ENCODE results near the gene PIP4K2B. TPM values are rescaled to one million over a fixed set of nuclear protein-coding genes. Genes with fewer than 3 reads are reported as not detected.

PIP4K2B gene
- total RNA-seq, 2 donors from 2014 or later = 20.2 to 30.3 TPM

GRCh38 chr17:38743556-38744171 lies 55.7 kb downstream of the PIP4K2B start:
- no peak for TF ChIP-seq POLR2A (IDR thresholded peaks at IDR 0.05)
- no peak for TF ChIP-seq CTCF (IDR thresholded peaks at IDR 0.05)
- Histone ChIP-seq H3K36me3 (replicated peaks in 1 of 2; ENCODE audit: insufficient read depth in 1 of 2, low read depth in 2 of 2) (peaks cover 0 to 7% of the 10 kb centered on the region in 2 donors), H3K9me3 (no peaks in the 10 kb centered on the region), H3K27me3 (no peaks in the 10 kb centered on the region), H3K4me3 (no peak overlapping the region), H3K4me1 (peaks cover 59% of the 10 kb centered on the region), H3K27ac (peak overlapping the region in 3 of 4 donors; percentile 78 to 95 (median 89))
- WGBS, 2 donors = 35 to 49% methylated on average over 3 to 4 of the region's 4 CpGs
- peak in 3 of 4 donors; percentile 62 to 71 (median 69) for DNase-seq
- intact Hi-C loops (cut with DNase I) = no loop called here
- no peak for ATAC-seq

GRCh38 chr17:38742411-38743308 lies 56.7 kb downstream of the PIP4K2B start:
- ATAC-seq (peak; percentile 67), DNase-seq (peak; percentile 71 to 89 (median 79))
- Histone ChIP-seq H3K36me3 (replicated peaks in 1 of 2; ENCODE audit: insufficient read depth in 1 of 2, low read depth in 2 of 2) (peaks cover 0 to 13% of the 10 kb centered on the region in 2 donors), H3K4me3 (no peak overlapping the region), H3K4me1 (peaks cover 55% of the 10 kb centered on the region), H3K27ac (peak overlapping the region; percentile 78 to 95 (median 84)), H3K9me3 (no peaks in the 10 kb centered on the region), H3K27me3 (no peaks in the 10 kb centered on the region)
- WGBS, 2 donors = 41 to 50% methylated on average over 15 to 21 of the region's 22 CpGs
- no peak for TF ChIP-seq CTCF (IDR thresholded peaks at IDR 0.05)
- no peak for TF ChIP-seq POLR2A (IDR thresholded peaks at IDR 0.05)
- intact Hi-C loops (cut with DNase I) = no loop called here

GRCh38 chr17:38741921-38742410 lies 57.4 kb downstream of the PIP4K2B start:
- intact Hi-C loops (cut with DNase I) = no loop called here
- peaks cover 52% of the 10 kb centered on the region for H3K4me1 ChIP-seq
- H3K27me3 ChIP-seq = no peaks in the 10 kb centered on the region
- H3K27ac ChIP-seq = peak overlapping the region; percentile 78 to 95 (median 84)
- H3K36me3 ChIP-seq (replicated peaks in 1 of 2; ENCODE audit: insufficient read depth in 1 of 2, low read depth in 2 of 2) = peaks cover 0 to 13% of the 10 kb centered on the region in 2 donors
- H3K4me3 ChIP-seq = no peak overlapping the region
- TF ChIP-seq CTCF (IDR thresholded peaks at IDR 0.05) (no peak), POLR2A (IDR thresholded peaks at IDR 0.05) (peak in 2 of 3 donors; percentile 54 to 62)
- H3K9me3 ChIP-seq = no peaks in the 10 kb centered on the region
- ATAC-seq (peak; percentile 89), DNase-seq (peak; percentile 92 to 95 (median 95))
- 14 to 17% methylated on average over 3 to 7 of the region's 7 CpGs for WGBS, 2 donors

- H3K27ac ChIP-seq = peak overlapping the region; percentile 78 to 95 (median 84)
- H3K4me1 ChIP-seq = peaks cover 47% of the 10 kb centered on the region
- peak; percentile 0 for ATAC-seq
- no peak for DNase-seq
- 35 to 48% methylated on average over 5 of the region's 5 CpGs for WGBS, 2 donors
- no peak for TF ChIP-seq POLR2A (IDR thresholded peaks at IDR 0.05)
- TF ChIP-seq CTCF (IDR thresholded peaks at IDR 0.05) = no peak
- peaks cover 0 to 13% of the 10 kb centered on the region in 2 donors for H3K36me3 ChIP-seq (replicated peaks in 1 of 2; ENCODE audit: insufficient read depth in 1 of 2, low read depth in 2 of 2)
- H3K27me3 ChIP-seq = no peaks in the 10 kb centered on the region
- H3K9me3 ChIP-seq = no peaks in the 10 kb centered on the region
- H3K4me3 ChIP-seq = no peak overlapping the region
- intact Hi-C loops (cut with DNase I) = no loop called here
These were observed 57.9 kb downstream of the PIP4K2B start for GRCh38 chr17:38741461-38741860.

All from body of pancreas (tissue), 4 donors.